ENCODE data around the gene ADGRB2. TPM values are rescaled to one million over a fixed set of nuclear protein-coding genes. Genes with fewer than 3 reads are reported as not detected.

The ADGRB2 gene
- total RNA-seq, 4 donors from 2014 or later = 2.4 to 14.3 (median 9.8) TPM

- H3K27ac ChIP-seq = no peak overlapping the region
- DNase-seq = no peak
- TF ChIP-seq, protein P1, sequence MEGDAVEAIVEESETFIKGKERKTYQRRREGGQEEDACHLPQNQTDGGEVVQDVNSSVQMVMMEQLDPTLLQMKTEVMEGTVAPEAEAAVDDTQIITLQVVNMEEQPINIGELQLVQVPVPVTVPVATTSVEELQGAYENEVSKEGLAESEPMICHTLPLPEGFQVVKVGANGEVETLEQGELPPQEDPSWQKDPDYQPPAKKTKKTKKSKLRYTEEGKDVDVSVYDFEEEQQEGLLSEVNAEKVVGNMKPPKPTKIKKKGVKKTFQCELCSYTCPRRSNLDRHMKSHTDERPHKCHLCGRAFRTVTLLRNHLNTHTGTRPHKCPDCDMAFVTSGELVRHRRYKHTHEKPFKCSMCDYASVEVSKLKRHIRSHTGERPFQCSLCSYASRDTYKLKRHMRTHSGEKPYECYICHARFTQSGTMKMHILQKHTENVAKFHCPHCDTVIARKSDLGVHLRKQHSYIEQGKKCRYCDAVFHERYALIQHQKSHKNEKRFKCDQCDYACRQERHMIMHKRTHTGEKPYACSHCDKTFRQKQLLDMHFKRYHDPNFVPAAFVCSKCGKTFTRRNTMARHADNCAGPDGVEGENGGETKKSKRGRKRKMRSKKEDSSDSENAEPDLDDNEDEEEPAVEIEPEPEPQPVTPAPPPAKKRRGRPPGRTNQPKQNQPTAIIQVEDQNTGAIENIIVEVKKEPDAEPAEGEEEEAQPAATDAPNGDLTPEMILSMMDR (IDR thresholded peaks at IDR 0.05) = no peak
- TF ChIP-seq POLR2A (IDR thresholded peaks at IDR 0.05) = no peak
- H3K4me1 ChIP-seq = peaks cover 0 to 4% of the 10 kb centered on the region in 2 donors
- no peaks in the 10 kb centered on the region for H3K9me3 ChIP-seq
- H3K36me3 ChIP-seq = no peaks in the 10 kb centered on the region
- 54 to 79% methylated on average over 4 of the region's 4 CpGs for WGBS, 2 donors
- no peak overlapping the region for H3K4me3 ChIP-seq (replicated peaks in 1 of 3)
- intact Hi-C loops (cut with DNase I) = loop anchor here (5.0 to 10.0 kb wide), 3 partner anchors 75 to 398 kb away; no protein-coding TSS in a partner anchor
- no peaks in the 10 kb centered on the region for H3K27me3 ChIP-seq
These were observed 28.4 kb upstream of the ADGRB2 start for GRCh38 chr1:31792541-31792940.

DNA sequence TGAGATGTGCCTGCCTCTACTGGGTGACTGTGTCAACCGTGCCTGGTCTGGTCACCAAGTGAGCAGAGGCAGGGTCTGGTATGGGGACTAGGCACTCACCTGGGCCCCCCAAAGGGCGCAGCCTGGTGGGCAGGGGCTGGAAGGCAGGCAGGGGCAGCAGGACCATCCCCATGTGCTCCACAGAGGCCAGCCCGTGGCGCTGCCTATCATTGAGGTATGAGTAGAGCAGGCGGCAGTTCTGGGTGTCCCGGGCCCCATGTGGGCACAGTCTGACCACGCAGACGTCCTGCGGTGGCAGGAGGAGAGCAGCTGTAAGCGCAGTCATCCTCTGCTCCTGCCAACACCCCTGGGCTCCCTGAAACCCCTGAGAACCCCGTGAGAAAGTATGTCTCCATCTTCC, 28.0 kb upstream of the ADGRB2 start:
- H3K27ac ChIP-seq = no peak overlapping the region
- H3K9me3 ChIP-seq = no peaks in the 10 kb centered on the region
- intact Hi-C loops (cut with DNase I) = loop anchor here (5.0 to 10.0 kb wide), 3 partner anchors 75 to 397 kb away; no protein-coding TSS in a partner anchor
- no peaks in the 10 kb centered on the region for H3K27me3 ChIP-seq
- no peaks in the 10 kb centered on the region for H3K36me3 ChIP-seq
- WGBS, 2 donors = 88 to 93% methylated on average over 6 to 11 of the region's 11 CpGs
- peaks cover 0 to 4% of the 10 kb centered on the region in 2 donors for H3K4me1 ChIP-seq
- H3K4me3 ChIP-seq (replicated peaks in 1 of 3) = no peak overlapping the region
- DNase-seq = no peak
- no peak for TF ChIP-seq POLR2A (IDR thresholded peaks at IDR 0.05)
- TF ChIP-seq, protein P1 (IDR thresholded peaks at IDR 0.05) = no peak

DNA sequence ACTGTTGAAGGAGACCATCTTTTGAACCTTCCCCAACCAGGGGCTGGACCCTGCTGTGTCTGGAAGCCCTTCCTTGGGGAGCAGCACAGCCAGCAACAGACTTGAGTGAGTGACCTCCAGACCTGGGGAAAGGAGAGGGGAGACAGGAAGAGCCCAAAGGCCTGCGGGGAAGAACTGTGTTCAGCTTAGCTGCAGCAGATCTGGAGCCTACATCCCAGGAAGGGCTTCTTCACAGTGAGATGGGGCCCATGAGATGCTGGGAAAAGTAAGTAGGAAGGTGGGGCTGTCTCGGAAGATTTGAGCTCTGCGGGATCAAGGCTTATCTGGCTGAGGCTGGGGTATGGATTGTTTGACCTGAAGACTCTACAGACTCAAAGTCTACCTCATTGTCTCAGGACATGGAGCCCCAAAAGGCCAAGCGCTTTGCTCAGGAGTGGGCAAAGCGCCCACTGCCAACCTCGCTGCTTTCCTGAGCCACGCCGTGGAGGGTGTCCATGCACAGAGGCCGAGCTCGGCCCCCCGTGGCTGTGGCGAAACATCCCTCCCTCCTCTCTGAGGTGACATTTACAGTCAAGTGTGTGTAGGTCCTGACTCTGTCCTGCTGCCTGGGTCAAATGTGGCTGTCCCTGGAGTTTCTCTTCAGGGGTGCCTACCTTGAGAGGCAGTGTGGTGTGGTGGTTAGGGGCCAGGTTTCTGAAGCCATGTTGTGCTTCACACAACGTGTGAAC, 27.2 kb upstream of the ADGRB2 start:
- Histone ChIP-seq H3K9me3 (no peaks in the 10 kb centered on the region), H3K27ac (no peak overlapping the region), H3K4me1 (peaks cover 0 to 4% of the 10 kb centered on the region in 2 donors), H3K36me3 (no peaks in the 10 kb centered on the region), H3K4me3 (replicated peaks in 1 of 3) (no peak overlapping the region), H3K27me3 (no peaks in the 10 kb centered on the region)
- no peak for TF ChIP-seq POLR2A (IDR thresholded peaks at IDR 0.05)
- TF ChIP-seq, protein P1 (IDR thresholded peaks at IDR 0.05) = no peak
- no peak for DNase-seq
- WGBS, 2 donors = 78 to 91% methylated on average over 10 to 13 of the region's 13 CpGs
- intact Hi-C loops (cut with DNase I) = loop anchor here (2.0 to 10.0 kb wide), 4 partner anchors 74 to 396 kb away; no protein-coding TSS in a partner anchor

- Histone ChIP-seq H3K36me3 (no peaks in the 10 kb centered on the region), H3K27me3 (no peaks in the 10 kb centered on the region), H3K4me1 (peaks cover 0 to 4% of the 10 kb centered on the region in 2 donors), H3K4me3 (replicated peaks in 1 of 3) (no peak overlapping the region), H3K9me3 (no peaks in the 10 kb centered on the region), H3K27ac (no peak overlapping the region)
- 90 to 93% methylated on average over 5 to 11 of the region's 11 CpGs for WGBS, 2 donors
- DNase-seq = no peak
- TF ChIP-seq POLR2A (IDR thresholded peaks at IDR 0.05) = no peak
- TF ChIP-seq, protein P1 (IDR thresholded peaks at IDR 0.05) = no peak
- intact Hi-C loops (cut with DNase I) = loop anchor here (2.0 to 10.0 kb wide), 4 partner anchors 73 to 396 kb away; no protein-coding TSS in a partner anchor
These were observed 26.5 kb upstream of the ADGRB2 start for GRCh38 chr1:31790641-31791091.

DNA sequence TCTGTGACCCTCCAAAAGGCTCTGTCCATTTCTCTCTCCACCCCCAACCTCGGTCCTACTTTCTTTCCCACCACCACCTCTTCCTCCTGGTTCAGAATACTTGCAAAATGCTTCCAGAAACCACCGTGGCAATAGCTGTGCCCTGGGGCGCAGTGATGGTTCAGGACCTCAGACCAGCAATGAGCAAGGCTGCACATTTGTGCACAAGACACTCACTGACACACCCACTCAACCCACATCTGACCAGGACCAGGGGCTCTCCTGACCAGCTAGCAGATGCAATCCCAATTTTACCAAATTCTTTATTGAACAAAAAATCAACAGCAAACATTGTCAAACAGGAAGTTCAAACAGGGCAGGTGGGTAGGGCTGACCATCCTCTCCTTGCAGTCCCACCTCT, 26.0 kb upstream of the ADGRB2 start:
- no peak for TF ChIP-seq POLR2A (IDR thresholded peaks at IDR 0.05)
- TF ChIP-seq, protein P1 (IDR thresholded peaks at IDR 0.05) = no peak
- DNase-seq = no peak

More for the DNA sequence above, 26.0 kb upstream of the ADGRB2 start:
- H3K36me3 ChIP-seq = no peaks in the 10 kb centered on the region
- no peak overlapping the region for H3K4me3 ChIP-seq (replicated peaks in 1 of 3)
- WGBS, 2 donors = 83 to 87% methylated on average over 3 of the region's 3 CpGs
- no peaks in the 10 kb centered on the region for H3K27me3 ChIP-seq
- peaks cover 0 to 4% of the 10 kb centered on the region in 2 donors for H3K4me1 ChIP-seq
- no peaks in the 10 kb centered on the region for H3K9me3 ChIP-seq
- no peak overlapping the region for H3K27ac ChIP-seq
- intact Hi-C loops (cut with DNase I) = loop anchor here (2.0 to 10.0 kb wide), 4 partner anchors 73 to 395 kb away; no protein-coding TSS in a partner anchor
